ENCODE data around the gene PRDM16. TPM values are rescaled to one million over a fixed set of nuclear protein-coding genes. Genes with fewer than 3 reads are reported as not detected.
"Not testable (repeated sequence)": the region's sequence is repeated elsewhere in the genome, so short reads cannot be mapped to it uniquely, and the experiment has no call there.

Gene PRDM16
- total RNA-seq, 1 donor from 2014 or later = 12.8 TPM

DNA sequence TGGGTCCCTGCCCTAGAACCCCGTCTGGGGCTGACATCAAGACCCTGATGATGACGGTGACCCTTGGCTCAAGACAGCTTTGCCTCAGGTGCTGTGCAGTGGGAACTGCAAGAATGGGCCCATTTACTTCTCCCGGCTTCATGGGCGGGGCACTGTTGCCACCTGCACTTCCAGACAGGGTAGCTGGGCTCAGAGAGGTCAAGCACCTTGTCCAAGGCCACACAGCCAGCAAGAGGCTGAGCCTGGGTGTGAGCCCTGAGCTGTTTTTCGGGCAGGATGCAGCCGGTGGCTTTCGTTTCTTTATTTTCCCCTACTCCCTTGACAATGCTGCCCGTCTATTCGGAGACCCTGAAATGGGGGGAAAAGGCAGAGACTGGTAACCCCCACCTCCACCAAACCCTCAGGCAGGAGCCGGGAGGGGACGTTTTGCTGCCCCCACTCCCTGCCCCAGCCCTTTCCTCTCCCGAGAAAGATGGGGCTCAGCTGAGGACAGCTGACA, 91.7 kb downstream of the PRDM16 start:
- ATAC-seq = no peak
- intact Hi-C loops (cut with DNase I) = no loop called here
- no peak for DNase-seq (ENCODE audit: missing footprints)

GRCh38 chr1:3161176-3161840, 92.3 kb downstream of the PRDM16 start:
- peak; percentile 32 for ATAC-seq
- intact Hi-C loops (cut with DNase I) = no loop called here
- no peak for DNase-seq (ENCODE audit: missing footprints)

DNA sequence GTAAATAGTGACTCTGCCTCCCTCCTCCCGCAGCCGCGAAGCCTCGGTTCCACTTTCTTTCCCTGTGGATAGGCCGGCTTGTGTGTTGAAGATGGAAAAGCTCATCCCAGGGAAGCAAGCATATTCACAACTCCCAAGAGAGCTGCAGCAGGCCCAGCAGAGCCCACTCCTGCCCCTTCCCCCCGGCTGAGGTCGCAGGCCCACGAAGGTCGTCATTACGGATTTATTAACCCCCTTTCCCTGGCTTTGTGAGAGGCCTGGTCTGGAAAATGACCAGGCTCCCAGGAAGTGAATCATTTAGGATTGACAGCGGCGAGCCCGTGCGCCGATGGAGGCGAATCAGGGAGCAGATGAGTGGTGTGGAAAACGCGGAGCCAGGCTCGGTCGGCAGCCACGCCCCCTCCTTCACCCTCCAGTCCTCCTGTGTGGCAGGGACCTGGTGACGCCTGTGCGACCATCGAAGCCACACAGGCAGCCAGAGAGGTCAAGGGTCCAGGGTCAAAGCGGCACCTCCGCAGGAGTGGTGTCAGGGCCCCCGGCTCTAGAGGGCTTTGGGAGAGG, 93.4 kb downstream of the PRDM16 start:
- intact Hi-C loops (cut with DNase I) = no loop called here
- ATAC-seq = no peak
- no peak for DNase-seq (ENCODE audit: missing footprints)

DNA sequence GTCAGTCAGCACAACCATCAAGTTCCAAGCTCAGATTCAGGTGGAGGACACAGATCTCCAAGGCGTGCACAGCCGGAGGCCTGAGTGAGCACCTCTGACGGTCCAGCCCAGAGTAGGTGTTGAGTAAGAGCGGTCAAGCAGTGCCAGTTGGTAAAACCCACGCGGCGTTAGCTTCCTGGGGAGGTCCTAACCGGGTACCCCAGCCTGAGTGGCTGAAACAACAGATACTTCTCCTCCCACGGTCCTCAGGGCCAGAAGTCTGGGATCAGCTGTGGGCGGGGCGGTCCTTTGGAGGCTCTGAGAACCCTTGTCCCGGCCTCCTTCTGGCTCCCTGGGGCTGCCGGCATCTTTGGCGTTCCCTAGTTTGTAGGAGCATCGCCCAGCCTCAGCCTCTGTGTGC, 94.4 kb downstream of the PRDM16 start:
- intact Hi-C loops (cut with DNase I) = no loop called here
- no peak for ATAC-seq
- no peak for DNase-seq (ENCODE audit: missing footprints)

DNA sequence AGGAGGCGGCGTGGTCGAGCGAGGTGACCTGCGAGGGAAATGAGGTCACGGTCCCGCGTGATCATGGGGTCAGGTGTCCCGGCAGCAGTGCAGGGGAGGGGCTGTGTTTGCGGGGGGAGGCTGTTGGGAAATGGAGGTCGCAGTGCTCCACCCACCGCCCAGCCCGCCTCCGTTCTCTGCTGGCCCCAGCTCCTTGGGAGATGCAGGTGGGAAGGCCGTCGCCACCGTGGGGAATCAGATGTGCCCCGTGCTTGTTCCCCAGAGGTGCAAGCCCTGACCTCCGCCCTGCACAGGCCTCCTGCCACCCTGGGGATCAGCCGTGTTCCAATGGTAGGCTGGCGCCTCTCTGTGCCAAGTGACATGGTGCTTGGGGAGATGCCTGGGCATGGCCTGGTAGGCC, 95.7 kb downstream of the PRDM16 start:
- intact Hi-C loops (cut with DNase I) = no loop called here
- ATAC-seq = no peak
- DNase-seq (ENCODE audit: missing footprints) = no peak

DNA sequence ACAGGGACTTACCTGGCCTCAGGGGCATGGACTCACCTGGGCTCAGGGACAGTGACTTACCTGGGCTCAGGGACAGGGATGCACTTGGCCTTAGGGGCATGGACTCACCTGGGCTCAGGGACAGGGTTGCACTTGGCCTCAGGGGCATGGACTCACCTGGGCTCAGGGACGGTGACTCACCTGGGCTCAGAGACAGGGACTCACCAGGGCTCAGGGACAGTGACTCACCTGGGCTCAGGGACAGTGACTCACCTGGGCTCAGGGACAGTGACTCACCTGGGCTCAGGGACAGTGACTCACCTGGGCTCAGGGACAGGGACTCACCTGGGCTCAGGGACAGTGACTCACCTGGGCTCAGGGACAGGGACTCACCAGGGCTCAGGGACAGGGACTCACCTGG, 96.2 kb downstream of the PRDM16 start:
- intact Hi-C loops (cut with DNase I); ATAC-seq: not testable (repeated sequence)

DNA sequence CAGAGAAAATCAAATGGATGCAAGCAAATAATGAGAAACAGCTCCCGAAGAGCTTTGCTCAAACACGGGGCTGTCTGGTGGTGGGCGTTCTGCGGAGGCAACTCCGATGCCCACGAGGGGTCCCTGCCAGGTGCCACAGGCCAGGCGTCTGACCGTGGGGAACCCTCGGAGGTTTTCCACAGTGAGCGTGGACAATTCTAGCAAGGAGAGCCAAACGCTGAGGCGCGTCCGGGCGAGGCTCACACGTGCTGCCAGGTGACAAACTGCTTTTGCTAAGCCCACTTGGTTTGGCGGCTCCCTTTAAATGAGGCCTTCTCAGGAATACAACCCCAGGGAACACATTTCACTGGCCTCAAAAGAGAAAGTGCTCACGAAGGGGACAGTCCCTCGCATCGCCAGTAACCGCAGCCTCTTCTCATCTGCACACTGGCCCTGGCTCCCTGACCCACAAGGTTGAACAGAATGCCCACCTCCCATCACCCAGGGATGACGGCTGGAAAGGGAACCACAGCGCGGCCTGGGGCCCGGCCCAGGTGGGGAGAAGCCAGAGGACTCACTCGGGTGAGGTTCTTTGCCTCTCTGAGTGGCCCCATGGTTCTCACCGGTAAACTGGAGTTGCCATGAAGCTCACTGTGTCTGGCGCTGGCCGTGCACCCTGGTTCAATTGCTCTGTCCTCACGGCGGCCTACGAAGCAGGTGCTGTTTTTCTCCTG, 97.4 kb downstream of the PRDM16 start:
- intact Hi-C loops (cut with DNase I) = no loop called here
- DNase-seq (ENCODE audit: missing footprints) = no peak
- ATAC-seq = no peak

More for the DNA sequence above, 96.2 kb downstream of the PRDM16 start:
- DNase-seq (ENCODE audit: missing footprints) = not testable (repeated sequence)

DNA sequence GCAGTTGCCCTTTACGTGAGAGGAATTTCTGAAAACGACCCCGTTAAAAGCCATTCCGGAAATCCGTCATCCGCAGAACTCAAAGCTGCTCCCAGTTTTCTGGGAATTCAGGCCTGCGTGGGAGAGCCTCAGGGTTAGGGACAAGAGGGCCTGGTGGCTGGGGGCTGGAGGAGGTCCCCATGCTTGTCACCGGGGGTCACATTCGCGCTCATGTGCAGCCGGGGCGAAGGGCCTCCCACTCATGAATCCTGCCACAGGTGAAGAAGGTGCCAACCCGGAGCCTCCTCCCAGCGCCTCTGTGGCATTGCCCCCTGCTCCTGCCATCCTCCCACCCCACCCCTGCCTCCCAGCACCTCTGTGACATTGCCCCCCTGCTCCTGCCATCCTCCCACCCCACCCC, 98.3 kb downstream of the PRDM16 start:
- intact Hi-C loops (cut with DNase I) = no loop called here
- DNase-seq (ENCODE audit: missing footprints) = no peak
- no peak for ATAC-seq

GRCh38 chr1:3168678-3169077, 99.7 kb downstream of the PRDM16 start:
- DNase-seq (ENCODE audit: missing footprints) (no peak), ATAC-seq (no peak)
- intact Hi-C loops (cut with DNase I) = no loop called here

GRCh38 chr1:3169665-3170356, 100.8 kb downstream of the PRDM16 start:
- DNase-seq (ENCODE audit: missing footprints) (no peak), ATAC-seq (no peak)
- intact Hi-C loops (cut with DNase I) = loop anchor here (5.0 kb wide), 3 partner anchors 33 to 112 kb away; no protein-coding TSS in a partner anchor

- peak; percentile 87 for DNase-seq (ENCODE audit: missing footprints)
- ATAC-seq = peak; percentile 85
- intact Hi-C loops (cut with DNase I) = loop anchor here (5.0 kb wide), 3 partner anchors 34 to 111 kb away; no protein-coding TSS in a partner anchor
Measured at GRCh38 chr1:3170561-3171453, 101.8 kb downstream of the PRDM16 start.

- intact Hi-C loops (cut with DNase I) = loop anchor here (5.0 kb wide), 3 partner anchors 34 to 111 kb away; no protein-coding TSS in a partner anchor
- ATAC-seq (no peak), DNase-seq (ENCODE audit: missing footprints) (no peak)
Measured at GRCh38 chr1:3171761-3172160, 102.8 kb downstream of the PRDM16 start.

GRCh38 chr1:3172431-3173380, 103.7 kb downstream of the PRDM16 start:
- ATAC-seq = no peak
- intact Hi-C loops (cut with DNase I) = loop anchor here (5.0 kb wide), 3 partner anchors 35 to 110 kb away; no protein-coding TSS in a partner anchor
- DNase-seq (ENCODE audit: missing footprints) = no peak

GRCh38 chr1:3173381-3173980, 104.5 kb downstream of the PRDM16 start:
- no peak for ATAC-seq
- intact Hi-C loops (cut with DNase I) = loop anchor here (5.0 kb wide), 3 partner anchors 36 to 109 kb away; no protein-coding TSS in a partner anchor

DNA sequence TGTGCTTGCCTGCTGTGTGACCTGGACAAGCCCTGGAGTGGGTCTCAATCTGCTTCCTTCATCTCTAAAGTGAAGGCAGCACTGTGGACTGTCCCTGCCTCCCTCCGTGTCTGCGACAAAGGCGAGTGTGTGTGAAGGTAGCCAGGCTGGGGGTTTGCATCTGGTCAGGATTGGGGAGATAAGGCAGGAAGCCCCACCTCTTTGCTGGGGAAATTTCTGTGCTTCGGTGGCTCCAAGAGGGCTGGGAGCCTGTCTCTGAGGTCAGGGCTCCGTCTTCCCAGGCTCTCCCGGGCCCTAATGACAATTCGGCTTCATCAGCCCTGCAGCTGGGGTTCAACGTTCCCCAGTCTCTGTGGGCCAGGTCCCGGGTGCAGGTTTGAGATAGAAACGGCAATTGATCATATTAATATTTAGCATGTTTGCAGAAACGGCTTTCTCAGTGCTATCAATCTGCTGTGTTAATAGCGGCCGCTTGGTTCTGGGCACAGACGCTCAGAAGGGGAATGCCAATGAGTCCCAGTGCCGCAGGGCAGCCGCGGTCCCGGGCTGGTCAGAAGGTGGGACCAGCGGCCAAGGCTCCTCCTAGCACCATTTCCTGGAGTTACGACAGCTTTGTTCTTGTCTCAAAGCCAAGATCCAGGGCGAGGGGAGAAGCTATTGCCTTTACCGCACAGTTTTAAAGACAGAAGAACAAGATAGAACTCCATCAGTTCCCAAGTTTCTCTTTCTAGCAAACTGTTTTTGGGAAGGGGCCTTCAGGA, 105.7 kb downstream of the PRDM16 start:
- intact Hi-C loops (cut with DNase I) = loop anchor here (5.0 kb wide), 3 partner anchors 37 to 108 kb away; no protein-coding TSS in a partner anchor

More at GRCh38 chr1:3173381-3173980, 104.5 kb downstream of the PRDM16 start:
- peak; percentile 31 for DNase-seq (ENCODE audit: missing footprints)

GRCh38 chr1:3175486-3175885, 106.5 kb downstream of the PRDM16 start:
- intact Hi-C loops (cut with DNase I) = no loop called here
- no peak for ATAC-seq
- no peak for DNase-seq (ENCODE audit: missing footprints)

More for the DNA sequence above, 105.7 kb downstream of the PRDM16 start:
- ATAC-seq (peak; percentile 56), DNase-seq (ENCODE audit: missing footprints) (peak; percentile 86)
